Parathyroid adenoma (tissue), 2 donors: Measurements from ENCODE around the gene KANSL1.

Source experiments
- H2AFZ ChIP-seq: fragments of 300-600 bp; sonication (generic); one replicate; pipeline ENCODE4 v1.7.0; 2017; ENCODE audit warnings: antibody characterized with exemption, mild to moderate bottlenecking
- H3K27ac ChIP-seq: fragments of 300-600 bp; sonication (generic); one replicate; pipeline ENCODE4 v1.7.0; 2017
- H3K27me3 ChIP-seq: fragments of 300-600 bp; sonication (generic); one replicate; pipeline ENCODE4 v1.7.0; 2017; ENCODE audit warnings: low read length; ENCODE audit not compliant: control insufficient read depth, insufficient read depth
- H3K36me3 ChIP-seq: fragments of 300-600 bp; sonication (generic); one replicate; pipeline ENCODE4 v1.7.0; 2017; ENCODE audit warnings: low read length; ENCODE audit not compliant: control insufficient read depth, insufficient read depth
- H3K4me1 ChIP-seq: fragments of 300-600 bp; sonication (generic); one replicate; pipeline ENCODE4 v1.7.0; 2017; ENCODE audit warnings: control low read depth
- H3K4me2 ChIP-seq: fragments of 300-600 bp; sonication (generic); one replicate; pipeline ENCODE4 v1.7.0; 2017; ENCODE audit warnings: low read length
- H3K4me3 ChIP-seq: fragments of 300-600 bp; sonication (generic); one replicate; pipeline ENCODE4 v1.7.0; 2017; ENCODE audit warnings: low read depth, low read length
- H3K79me2 ChIP-seq: fragments of 300-600 bp; sonication (generic); one replicate; pipeline ENCODE4 v1.7.0; 2017; ENCODE audit warnings: control low read depth
- H3K9ac ChIP-seq: fragments of 300-600 bp; sonication (generic); one replicate; pipeline ENCODE4 v1.7.0; 2017; ENCODE audit warnings: mild to moderate bottlenecking
- H3K9me3 ChIP-seq: fragments of 300-600 bp; sonication (generic); one replicate; pipeline ENCODE4 v1.7.0; 2017; ENCODE audit warnings: low read length; ENCODE audit not compliant: control insufficient read depth
- CTCF ChIP-seq: fragments of 300-600 bp; sonication (generic); IDR thresholded peaks from one replicate; pipeline ENCODE4 v1.7.0; 2017; ENCODE audit warnings: antibody characterized with exemption, mild to moderate bottlenecking
- donor health status: primary hyperparathyroidism.

The KANSL1 gene

GRCh38 chr17:46140645-46141197 lies 52.5 kb downstream of the KANSL1 start:
- Histone ChIP-seq H3K4me2 (no peak overlapping the region), H3K79me2 (peaks cover 55% of the 10 kb centered on the region), H3K4me3 (no peak overlapping the region), H2AFZ (no peak overlapping the region), H3K4me1 (peaks cover 10% of the 10 kb centered on the region), H3K27me3 (no peaks in the 10 kb centered on the region), H3K27ac (no peak overlapping the region), H3K9me3 (no peaks in the 10 kb centered on the region), H3K9ac (no peak overlapping the region), H3K36me3 (no peaks in the 10 kb centered on the region)
- TF ChIP-seq CTCF: no peak

- Histone ChIP-seq H3K27ac (no peak overlapping the region), H3K4me2 (no peak overlapping the region), H2AFZ (no peak overlapping the region), H3K4me1 (peaks cover 8% of the 10 kb centered on the region), H3K27me3 (no peaks in the 10 kb centered on the region), H3K79me2 (peaks cover 62% of the 10 kb centered on the region), H3K4me3 (no peak overlapping the region), H3K9ac (no peak overlapping the region), H3K36me3 (no peaks in the 10 kb centered on the region), H3K9me3 (no peaks in the 10 kb centered on the region)
- no peak for TF ChIP-seq CTCF
Measured at GRCh38 chr17:46139432-46140210, 53.6 kb downstream of the KANSL1 start.

GRCh38 chr17:46138473-46138872 lies 54.8 kb downstream of the KANSL1 start:
- peaks cover 72% of the 10 kb centered on the region for H3K79me2 ChIP-seq

GRCh38 chr17:46136820-46137219 lies 56.4 kb downstream of the KANSL1 start:
- TF ChIP-seq CTCF: no peak
- Histone ChIP-seq H3K9me3 (no peaks in the 10 kb centered on the region), H3K36me3 (no peaks in the 10 kb centered on the region), H3K9ac (no peak overlapping the region), H3K27me3 (no peaks in the 10 kb centered on the region), H3K4me1 (peaks cover 8% of the 10 kb centered on the region), H3K4me2 (no peak overlapping the region), H3K4me3 (no peak overlapping the region), H3K79me2 (peaks cover 79% of the 10 kb centered on the region), H2AFZ (no peak overlapping the region), H3K27ac (no peak overlapping the region)

More at GRCh38 chr17:46138473-46138872, 54.8 kb downstream of the KANSL1 start:
- Histone ChIP-seq H3K27ac (no peak overlapping the region), H3K4me3 (no peak overlapping the region), H3K4me2 (no peak overlapping the region), H3K9me3 (no peaks in the 10 kb centered on the region), H3K36me3 (no peaks in the 10 kb centered on the region), H3K9ac (no peak overlapping the region), H3K27me3 (no peaks in the 10 kb centered on the region), H3K4me1 (peaks cover 8% of the 10 kb centered on the region), H2AFZ (no peak overlapping the region)
- no peak for TF ChIP-seq CTCF
